Measurements from ENCODE around the gene ZNF320. TPM values are rescaled to one million over a fixed set of nuclear protein-coding genes. Genes with fewer than 3 reads are reported as not detected.

ZNF320 gene
- polyA plus RNA-seq, 1 of the 3 experiments (the other 2 are of a cell fraction) = 6.9 TPM

DNA sequence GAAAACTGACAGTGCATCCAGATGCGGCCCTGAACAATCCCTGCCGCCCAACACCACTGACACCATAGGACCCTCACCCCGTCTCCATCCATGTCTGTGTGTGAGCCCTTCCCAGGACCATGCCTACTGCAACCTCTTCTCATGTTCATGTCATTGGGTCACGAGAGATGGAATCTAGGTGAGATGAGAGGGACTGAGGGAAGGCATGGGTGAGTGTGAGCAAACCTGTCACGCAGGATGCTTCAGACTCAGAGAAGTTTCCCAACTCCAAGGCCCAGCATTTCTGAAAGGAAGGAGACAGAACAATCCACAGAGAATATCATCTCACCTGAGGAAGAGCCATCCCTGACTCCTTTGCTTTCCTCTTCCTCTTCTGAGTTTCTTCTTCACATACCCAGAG lies 20.1 kb upstream of the ZNF320 start:
- H3K4me2 ChIP-seq = no peak overlapping the region
- POLR2A ChIA-PET = no interaction called here
- H3K9me2 ChIP-seq = no peaks in the 10 kb centered on the region
- no peaks in the 10 kb centered on the region for H3F3A ChIP-seq (replicated peaks; ENCODE audit: insufficient read depth)
- TF ChIP-seq RFX5 (IDR thresholded peaks at IDR 0.05; ENCODE audit: low read length) (no peak), RAD21 (IDR thresholded peaks at IDR 0.05; ENCODE audit: low read length) (no peak), FOXJ3 (CRISPR knock-in tag; IDR thresholded peaks at IDR 0.05) (no peak), JUND (IDR thresholded peaks at IDR 0.05) (no peak), RCOR1 (IDR thresholded peaks at IDR 0.05; ENCODE audit: low read length) (no peak)
- TF ChIP-seq, protein P1, sequence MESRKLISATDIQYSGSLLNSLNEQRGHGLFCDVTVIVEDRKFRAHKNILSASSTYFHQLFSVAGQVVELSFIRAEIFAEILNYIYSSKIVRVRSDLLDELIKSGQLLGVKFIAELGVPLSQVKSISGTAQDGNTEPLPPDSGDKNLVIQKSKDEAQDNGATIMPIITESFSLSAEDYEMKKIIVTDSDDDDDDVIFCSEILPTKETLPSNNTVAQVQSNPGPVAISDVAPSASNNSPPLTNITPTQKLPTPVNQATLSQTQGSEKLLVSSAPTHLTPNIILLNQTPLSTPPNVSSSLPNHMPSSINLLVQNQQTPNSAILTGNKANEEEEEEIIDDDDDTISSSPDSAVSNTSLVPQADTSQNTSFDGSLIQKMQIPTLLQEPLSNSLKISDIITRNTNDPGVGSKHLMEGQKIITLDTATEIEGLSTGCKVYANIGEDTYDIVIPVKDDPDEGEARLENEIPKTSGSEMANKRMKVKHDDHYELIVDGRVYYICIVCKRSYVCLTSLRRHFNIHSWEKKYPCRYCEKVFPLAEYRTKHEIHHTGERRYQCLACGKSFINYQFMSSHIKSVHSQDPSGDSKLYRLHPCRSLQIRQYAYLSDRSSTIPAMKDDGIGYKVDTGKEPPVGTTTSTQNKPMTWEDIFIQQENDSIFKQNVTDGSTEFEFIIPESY (IDR thresholded peaks at IDR 0.05; ENCODE audit: borderline replicate concordance, low read depth) = no peak
- TF ChIP-seq, protein P2, sequence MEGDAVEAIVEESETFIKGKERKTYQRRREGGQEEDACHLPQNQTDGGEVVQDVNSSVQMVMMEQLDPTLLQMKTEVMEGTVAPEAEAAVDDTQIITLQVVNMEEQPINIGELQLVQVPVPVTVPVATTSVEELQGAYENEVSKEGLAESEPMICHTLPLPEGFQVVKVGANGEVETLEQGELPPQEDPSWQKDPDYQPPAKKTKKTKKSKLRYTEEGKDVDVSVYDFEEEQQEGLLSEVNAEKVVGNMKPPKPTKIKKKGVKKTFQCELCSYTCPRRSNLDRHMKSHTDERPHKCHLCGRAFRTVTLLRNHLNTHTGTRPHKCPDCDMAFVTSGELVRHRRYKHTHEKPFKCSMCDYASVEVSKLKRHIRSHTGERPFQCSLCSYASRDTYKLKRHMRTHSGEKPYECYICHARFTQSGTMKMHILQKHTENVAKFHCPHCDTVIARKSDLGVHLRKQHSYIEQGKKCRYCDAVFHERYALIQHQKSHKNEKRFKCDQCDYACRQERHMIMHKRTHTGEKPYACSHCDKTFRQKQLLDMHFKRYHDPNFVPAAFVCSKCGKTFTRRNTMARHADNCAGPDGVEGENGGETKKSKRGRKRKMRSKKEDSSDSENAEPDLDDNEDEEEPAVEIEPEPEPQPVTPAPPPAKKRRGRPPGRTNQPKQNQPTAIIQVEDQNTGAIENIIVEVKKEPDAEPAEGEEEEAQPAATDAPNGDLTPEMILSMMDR (IDR thresholded peaks at IDR 0.05) = no peak
- TF ChIP-seq, protein P3, sequence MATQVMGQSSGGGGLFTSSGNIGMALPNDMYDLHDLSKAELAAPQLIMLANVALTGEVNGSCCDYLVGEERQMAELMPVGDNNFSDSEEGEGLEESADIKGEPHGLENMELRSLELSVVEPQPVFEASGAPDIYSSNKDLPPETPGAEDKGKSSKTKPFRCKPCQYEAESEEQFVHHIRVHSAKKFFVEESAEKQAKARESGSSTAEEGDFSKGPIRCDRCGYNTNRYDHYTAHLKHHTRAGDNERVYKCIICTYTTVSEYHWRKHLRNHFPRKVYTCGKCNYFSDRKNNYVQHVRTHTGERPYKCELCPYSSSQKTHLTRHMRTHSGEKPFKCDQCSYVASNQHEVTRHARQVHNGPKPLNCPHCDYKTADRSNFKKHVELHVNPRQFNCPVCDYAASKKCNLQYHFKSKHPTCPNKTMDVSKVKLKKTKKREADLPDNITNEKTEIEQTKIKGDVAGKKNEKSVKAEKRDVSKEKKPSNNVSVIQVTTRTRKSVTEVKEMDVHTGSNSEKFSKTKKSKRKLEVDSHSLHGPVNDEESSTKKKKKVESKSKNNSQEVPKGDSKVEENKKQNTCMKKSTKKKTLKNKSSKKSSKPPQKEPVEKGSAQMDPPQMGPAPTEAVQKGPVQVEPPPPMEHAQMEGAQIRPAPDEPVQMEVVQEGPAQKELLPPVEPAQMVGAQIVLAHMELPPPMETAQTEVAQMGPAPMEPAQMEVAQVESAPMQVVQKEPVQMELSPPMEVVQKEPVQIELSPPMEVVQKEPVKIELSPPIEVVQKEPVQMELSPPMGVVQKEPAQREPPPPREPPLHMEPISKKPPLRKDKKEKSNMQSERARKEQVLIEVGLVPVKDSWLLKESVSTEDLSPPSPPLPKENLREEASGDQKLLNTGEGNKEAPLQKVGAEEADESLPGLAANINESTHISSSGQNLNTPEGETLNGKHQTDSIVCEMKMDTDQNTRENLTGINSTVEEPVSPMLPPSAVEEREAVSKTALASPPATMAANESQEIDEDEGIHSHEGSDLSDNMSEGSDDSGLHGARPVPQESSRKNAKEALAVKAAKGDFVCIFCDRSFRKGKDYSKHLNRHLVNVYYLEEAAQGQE (IDR thresholded peaks at IDR 0.05; ENCODE audit: low read depth, low read length) = no peak
- no peaks in the 10 kb centered on the region; the same call in 1 of the 2 replicates for H3K79me2 ChIP-seq (ENCODE audit: insufficient read depth)
- no peaks in the 10 kb centered on the region for H3K27me3 ChIP-seq (ENCODE audit: insufficient read depth)
- H3K27ac ChIP-seq (ENCODE audit: low read depth in 2 of 2, low read length in 1 of 2) = no peak overlapping the region
- peaks cover 0 to 13% of the 10 kb centered on the region in 2 experiments for H3K36me3 ChIP-seq (replicated peaks in 1 of 2; ENCODE audit: control insufficient read depth in 1 of 2, insufficient read depth in 2 of 2, low read length in 1 of 2)
- H3K4me3 ChIP-seq (ENCODE audit: low read depth in 2 of 2, low read length in 1 of 2) = no peak overlapping the region
- H3K4me1 ChIP-seq (ENCODE audit: control insufficient read depth in 1 of 2, insufficient read depth in 2 of 2, low read depth in 1 of 2, low read length in 1 of 2) = no peaks in the 10 kb centered on the region; a peak in 1 of 4 replicates
- WGBS (ENCODE audit: low lambda C conversion rate) = 80% methylated on average over 5 of the region's 5 CpGs
- CTCF ChIA-PET = no interaction called here
- no peaks in the 10 kb centered on the region for H3K9me3 ChIP-seq
- H4K20me1 ChIP-seq (ENCODE audit: insufficient read depth) = no peaks in the 10 kb centered on the region
- H2AFZ ChIP-seq (ENCODE audit: low read depth) = no peak overlapping the region
- no peak overlapping the region for H3K9ac ChIP-seq
- no peak for DNase-seq

DNA sequence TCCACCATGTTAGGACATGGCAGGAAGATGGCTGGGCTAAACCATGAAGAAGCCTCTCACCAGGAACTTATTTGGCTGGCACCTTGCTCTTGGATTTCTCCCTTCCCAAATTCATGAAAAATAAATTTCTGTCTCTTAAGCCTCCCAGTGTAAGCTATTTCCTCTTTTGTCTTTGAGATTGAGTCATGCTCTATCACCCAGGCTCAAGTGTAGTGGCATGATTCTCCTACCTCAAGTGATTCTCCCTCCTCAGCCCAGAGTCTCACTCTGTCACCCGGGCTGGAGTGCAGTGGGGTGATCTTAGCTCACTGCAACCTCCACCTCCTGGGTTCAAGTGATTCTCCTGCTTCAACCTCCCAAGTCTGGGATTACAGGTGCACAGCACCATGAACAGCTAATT lies 13.2 kb upstream of the ZNF320 start:
- H3K4me3 ChIP-seq (ENCODE audit: low read depth in 2 of 2, low read length in 1 of 2) = no peak overlapping the region
- ChIA-PET POLR2A (no interaction called here), CTCF (no interaction called here)
- no peaks in the 10 kb centered on the region for H3F3A ChIP-seq (replicated peaks; ENCODE audit: insufficient read depth)
- H3K27ac ChIP-seq (ENCODE audit: low read depth in 2 of 2, low read length in 1 of 2) = no peak overlapping the region
- H3K9ac ChIP-seq = no peak overlapping the region
- H3K4me1 ChIP-seq (ENCODE audit: control insufficient read depth in 1 of 2, insufficient read depth in 2 of 2, low read depth in 1 of 2, low read length in 1 of 2) = no peaks in the 10 kb centered on the region
- no peak for DNase-seq
- peaks cover 9 to 27% of the 10 kb centered on the region in 2 experiments for H3K36me3 ChIP-seq (replicated peaks in 1 of 2; ENCODE audit: control insufficient read depth in 1 of 2, insufficient read depth in 2 of 2, low read length in 1 of 2)
- H3K9me2 ChIP-seq = no peaks in the 10 kb centered on the region
- H4K20me1 ChIP-seq (ENCODE audit: insufficient read depth) = no peaks in the 10 kb centered on the region
- H2AFZ ChIP-seq (ENCODE audit: low read depth) = no peak overlapping the region
- H3K27me3 ChIP-seq (ENCODE audit: insufficient read depth) = no peaks in the 10 kb centered on the region
- no peaks in the 10 kb centered on the region for H3K9me3 ChIP-seq
- 92% methylated on average over 1 of the region's 1 CpG for whole genome bisulfite sequencing (ENCODE audit: low lambda C conversion rate)
- TF ChIP-seq GABPA (IDR thresholded peaks at IDR 0.05; ENCODE audit: low read depth) (no peak), NFIC (IDR thresholded peaks at IDR 0.05; ENCODE audit: borderline replicate concordance) (no peak), MEF2A (IDR thresholded peaks at IDR 0.05; ENCODE audit: borderline replicate concordance, low read depth) (no peak), NRF1 (IDR thresholded peaks at IDR 0.05; ENCODE audit: low read depth, low read length) (no peak), GATA2 (CRISPR knock-in tag; IDR thresholded peaks at IDR 0.05) (no peak), SIN3A (IDR thresholded peaks at IDR 0.05; ENCODE audit: borderline replicate concordance, low read depth, low read length) (no peak), POLR2AphosphoS5 (IDR thresholded peaks at IDR 0.05; ENCODE audit: low read depth, low read length) (no peak), TAF1 (IDR thresholded peaks at IDR 0.05; ENCODE audit: borderline replicate concordance, low read depth, low read length) (no peak), CHD2 (IDR thresholded peaks at IDR 0.05; ENCODE audit: low read length, partially characterized antibody) (no peak), FOXJ3 (CRISPR knock-in tag; IDR thresholded peaks at IDR 0.05) (no peak), RFX5 (IDR thresholded peaks at IDR 0.05; ENCODE audit: low read length) (no peak)
- H3K4me2 ChIP-seq = no peak overlapping the region
- no peaks in the 10 kb centered on the region for H3K79me2 ChIP-seq (ENCODE audit: insufficient read depth)

All from SK-N-SH (cell line).